A549 (cell line): Measurements from ENCODE around the gene BMP3. TPM values are rescaled to one million over a fixed set of nuclear protein-coding genes. Genes with fewer than 3 reads are reported as not detected.

ENCODE experiments used
- ATAC-seq, 2 experiments: fragments of 200-7000 bp in 1 of 2; fragments of >200 bp in 1 of 2; cut with Nextera tagmentation in 1 of 2; cut with Tn5 transposase in 1 of 2; 3 replicates each; pipeline versions ENCODE4 v1.8.0 to v1.9.1; 2018 to 2020; ENCODE audit warnings: mild to moderate bottlenecking in 1 of 2, moderate library complexity in 1 of 2
- CTCF ChIA-PET: fragments of 300-600 bp; sonication (Branson Sonifier 250); formaldehyde crosslinking; extraction: SDS; loops from one replicate; lab custom pipeline; 2021; ENCODE audit warnings: antibody characterized with exemption, inconsistent platforms; lab: Yijun Ruan, JAX
- POLR2A ChIA-PET: fragments of 350-600 bp; formaldehyde crosslinking; extraction: SDS; loops from one replicate; lab custom pipeline; 2021; ENCODE audit warnings: antibody characterized with exemption, inconsistent platforms; lab: Yijun Ruan, JAX
- DNase-seq, 2 experiments: peaks; one replicate each; pipeline versions ENCODE4 v3.0.0 to v3.0.0-alpha.2; 2011 to 2016; ENCODE audit warnings: low read depth in 1 of 2, low spot score in 1 of 2
- FAIRE-seq: peaks from 2 replicates; lab custom pipeline; 2011; peaks lifted over from hg19 to GRCh38; lab: Jason Lieb, UNC
- H3K27ac ChIP-seq, 2 experiments: fragments of >200 bp; sonication (Bioruptor Twin); formaldehyde crosslinking; 3 replicates each; pipeline ENCODE4 v1.5.1; 2016 to 2017
- H3K4me1 ChIP-seq: fragments of >200 bp; sonication (Bioruptor Twin); formaldehyde crosslinking; 3 replicates; pipeline ENCODE4 v1.6.1; 2016
- H3K4me2 ChIP-seq: fragments of >200 bp; sonication (Bioruptor Twin); formaldehyde crosslinking; 3 replicates; pipeline ENCODE4 v1.6.1; 2016
- H3K4me3 ChIP-seq: fragments of >200 bp; sonication (Bioruptor Twin); formaldehyde crosslinking; 3 replicates; pipeline ENCODE4 v1.5.1; 2016
- H3K9me3 ChIP-seq: fragments of >200 bp; sonication (Bioruptor Twin); formaldehyde crosslinking; 3 replicates; pipeline ENCODE4 v1.6.1; 2016
- CEBPB ChIP-seq, 2 experiments: fragments of >200 bp in 1 of 2; sonication (Bioruptor Twin) in 1 of 2; formaldehyde crosslinking in 1 of 2; IDR thresholded peaks; 2 replicates each; pipeline ENCODE4 v1.6.1; 2012 to 2016
- CHD2 ChIP-seq: fragments of 150-350 bp; IDR thresholded peaks from 2 replicates; pipeline ENCODE4 v1.6.1; 2014; ENCODE audit warnings: low read length; ENCODE audit not compliant: partially characterized antibody
- CHD4 ChIP-seq: fragments of 200-600 bp; sonication (generic); IDR thresholded peaks from 2 replicates; pipeline ENCODE4 v1.6.1; 2016; ENCODE audit warnings: antibody characterized with exemption, mild to moderate bottlenecking, borderline replicate concordance
- EP300 ChIP-seq, 2 experiments: fragments of >200 bp; sonication (Bioruptor Twin); formaldehyde crosslinking; IDR thresholded peaks; 2 replicates in 1 of 2; 3 replicates in 1 of 2; pipeline ENCODE4 v1.6.1; 2016 to 2017
- FOSB ChIP-seq: fragments of 250-450 bp; sonication (Bioruptor Pico); IDR thresholded peaks from 2 replicates; pipeline ENCODE4 v1.5.0; 2020; ENCODE audit warnings: mild to moderate bottlenecking, moderate library complexity
- HOXA7 ChIP-seq: fragments of 250-450 bp; sonication (Bioruptor Pico); IDR thresholded peaks from 2 replicates; pipeline ENCODE4 v1.5.0; 2020; ENCODE audit warnings: mild to moderate bottlenecking, moderate library complexity
- JUN ChIP-seq, 2 experiments: fragments of >200 bp; sonication (Bioruptor Twin); formaldehyde crosslinking; IDR thresholded peaks; 2 replicates in 1 of 2; 3 replicates in 1 of 2; pipeline ENCODE4 v1.6.1; 2016 to 2017
- JUNB ChIP-seq: fragments of >200 bp; sonication (Bioruptor Twin); formaldehyde crosslinking; IDR thresholded peaks from 2 replicates; pipeline ENCODE4 v1.6.1; 2016
- MAFK ChIP-seq: fragments of 450-650 bp; IDR thresholded peaks from 2 replicates; pipeline ENCODE4 v1.6.1; 2014; ENCODE audit not compliant: partially characterized antibody
- PHF8 ChIP-seq: fragments of 200-600 bp; sonication (generic); IDR thresholded peaks from 2 replicates; pipeline ENCODE4 v1.6.1; 2016; ENCODE audit warnings: low read depth, mild to moderate bottlenecking, antibody characterized with exemption, moderate library complexity, borderline replicate concordance
- RCOR1 ChIP-seq: fragments of 150-350 bp; IDR thresholded peaks from 2 replicates; pipeline ENCODE4 v1.6.1; 2014; ENCODE audit warnings: antibody characterized with exemption, low read length, low read depth
- REST ChIP-seq: fragments of 200-600 bp; sonication (generic); IDR thresholded peaks from 2 replicates; pipeline ENCODE4 v1.6.1; 2016; ENCODE audit warnings: antibody characterized with exemption, mild to moderate bottlenecking, moderate library complexity
- SMC3 ChIP-seq: fragments of >200 bp; sonication (Bioruptor Twin); formaldehyde crosslinking; IDR thresholded peaks from 3 replicates; pipeline ENCODE4 v1.6.1; 2018; ENCODE audit warnings: inconsistent platforms
- ZC3H11A ChIP-seq: fragments of 450-650 bp; IDR thresholded peaks from 2 replicates; pipeline ENCODE4 v1.6.1; 2014; ENCODE audit warnings: antibody characterized with exemption, mild to moderate bottlenecking
- ZFP36 ChIP-seq: fragments of 450-650 bp; IDR thresholded peaks from 2 replicates; pipeline ENCODE4 v1.6.1; 2014; ENCODE audit warnings: borderline replicate concordance; ENCODE audit not compliant: partially characterized antibody
- ZNF302 ChIP-seq: fragments of 250-450 bp; sonication (Bioruptor Pico); IDR thresholded peaks from 2 replicates; pipeline ENCODE4 v1.9.0; 2021; ENCODE audit warnings: inconsistent platforms, mild to moderate bottlenecking, moderate library complexity
- ZSCAN20 ChIP-seq: fragments of 250-450 bp; sonication (Bioruptor Pico); IDR thresholded peaks from 2 replicates; pipeline ENCODE4 v1.8.0; 2022; ENCODE audit warnings: mild to moderate bottlenecking, moderate library complexity
- WGBS: methylation state at CpG from one replicate; pipeline ENCODE4 v1.1.6; 2017; ENCODE audit errors: missing lambda C conversion rate; 5-methylcytosine and 5-hydroxymethylcytosine counted together
- polyA plus RNA-seq, 4 experiments: library from polyadenylated mRNA; depleted of rRNA in 3 of 4; stranded (reverse); fragments of >200 nt; fragmentation: RNase III in 1 of 4; extraction: RNeasy Plus Mini Kit Qiagen cat#74134 plus additional on column Dnase treatment in 1 of 4; gene quantifications; 2 replicates in 3 of 4; 3 replicates in 1 of 4; pipeline ENCODE4 v1.2.3, GENCODE V29; 2011 to 2017
- TF ChIP-seq, protein P1 (sequence below): fragments of 450-650 bp; IDR thresholded peaks from 2 replicates; pipeline ENCODE4 v1.6.1; 2014; ENCODE audit warnings: antibody characterized with exemption

BMP3 gene
- polyA plus RNA-seq, 2 of the 4 experiments (the other 2 are of a cell fraction): not detected

GRCh38 chr4:81038636-81039350, 8.3 kb downstream of the BMP3 start:
- POLR2A ChIA-PET: no interaction called here

DNA sequence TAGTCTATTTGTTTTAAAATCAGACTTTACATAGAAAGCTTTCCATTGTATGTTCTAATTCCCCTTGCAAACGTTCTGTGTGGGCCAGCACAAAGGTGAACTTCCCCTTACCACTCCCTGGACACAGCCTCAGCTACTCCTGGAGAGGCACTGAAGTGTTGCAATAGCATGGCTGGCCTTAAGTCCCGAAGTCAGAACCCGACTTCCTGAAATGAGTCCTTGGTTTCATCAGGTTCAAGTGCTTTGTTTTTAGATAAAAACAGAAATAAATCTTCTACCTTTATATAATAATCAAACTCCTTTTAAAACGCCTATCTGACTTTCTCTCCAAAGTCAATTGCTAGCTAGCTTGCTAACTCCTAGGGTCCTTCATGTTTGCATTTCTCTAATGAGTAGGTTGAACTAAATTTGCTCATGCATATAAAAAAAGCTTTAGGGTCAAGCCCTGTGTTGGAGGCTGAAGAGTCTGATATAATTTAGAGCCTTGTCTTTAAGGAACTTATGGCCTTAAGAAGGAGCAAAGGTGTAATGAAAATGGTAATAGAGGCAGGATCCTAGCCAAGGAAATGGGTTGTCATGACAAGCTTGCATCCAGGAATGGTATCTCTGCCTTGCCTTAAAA, 9.0 kb downstream of the BMP3 start:
- H3K27ac ChIP-seq: no peak overlapping the region
- TF ChIP-seq CHD2 (no peak), ZSCAN20 (CRISPR knock-in tag) (no peak), PHF8 (no peak), ZNF302 (no peak), CEBPB (IDR thresholded peaks at IDR 0.05) (no peak), JUN (IDR thresholded peaks at IDR 0.05) (no peak)
- no peak for ATAC-seq
- WGBS: 0% methylated on average over 4 of the region's 4 CpGs
- ChIA-PET CTCF (interaction anchor here (1.0 to 1.9 kb wide), 7 partner anchors 9 to 819 kb away, joined by 3 to 9 read pairs (median 4); partner anchors contain the start of gene BMP3), POLR2A (no interaction called here)
- H3K9me3 ChIP-seq: no peaks in the 10 kb centered on the region
- FAIRE-seq: no peak
- H3K4me1 ChIP-seq: no peaks in the 10 kb centered on the region
- no peak overlapping the region for H3K4me3 ChIP-seq
- no peak overlapping the region for H3K4me2 ChIP-seq
- DNase-seq: no peak

More at GRCh38 chr4:81038636-81039350, 8.3 kb downstream of the BMP3 start:
- no peak for ATAC-seq
- Histone ChIP-seq H3K4me1 (no peaks in the 10 kb centered on the region), H3K4me3 (no peak overlapping the region), H3K9me3 (no peaks in the 10 kb centered on the region), H3K27ac (no peak overlapping the region), H3K4me2 (no peak overlapping the region)
- no peak for DNase-seq
- no peak for TF ChIP-seq EP300 (IDR thresholded peaks at IDR 0.05)
- no peak for TF ChIP-seq MAFK
- no peak for TF ChIP-seq CHD4
- TF ChIP-seq ZFP36: no peak
- no peak for TF ChIP-seq ZC3H11A
- no peak for TF ChIP-seq HOXA7 (CRISPR knock-in tag)
- no peak for TF ChIP-seq JUN (IDR thresholded peaks at IDR 0.05)
- TF ChIP-seq, protein P1, sequence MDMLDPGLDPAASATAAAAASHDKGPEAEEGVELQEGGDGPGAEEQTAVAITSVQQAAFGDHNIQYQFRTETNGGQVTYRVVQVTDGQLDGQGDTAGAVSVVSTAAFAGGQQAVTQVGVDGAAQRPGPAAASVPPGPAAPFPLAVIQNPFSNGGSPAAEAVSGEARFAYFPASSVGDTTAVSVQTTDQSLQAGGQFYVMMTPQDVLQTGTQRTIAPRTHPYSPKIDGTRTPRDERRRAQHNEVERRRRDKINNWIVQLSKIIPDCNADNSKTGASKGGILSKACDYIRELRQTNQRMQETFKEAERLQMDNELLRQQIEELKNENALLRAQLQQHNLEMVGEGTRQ: no peak
- no peak for TF ChIP-seq RCOR1
- TF ChIP-seq FOSB (CRISPR knock-in tag): no peak
- no peak for TF ChIP-seq PHF8
- no peak for TF ChIP-seq REST
- no peak for TF ChIP-seq SMC3
- no peak for TF ChIP-seq JUNB
- 0% methylated on average over 1 of the region's 1 CpG for WGBS
- no peak for FAIRE-seq
- CTCF ChIA-PET: interaction anchor here (1.2 to 1.9 kb wide), 4 partner anchors 8 to 676 kb away, joined by 4 to 9 read pairs (median 6); partner anchors contain the start of gene BMP3
